HEK293 (cell line): ENCODE results near the gene RBM17.

ENCODE experiments used
- CTCF ChIA-PET: fragments of 350-600 bp; formaldehyde crosslinking; extraction: SDS; loops from one replicate; lab custom pipeline; 2021; ENCODE audit warnings: antibody characterized with exemption; lab: Yijun Ruan, JAX
- POLR2A ChIA-PET: fragments of 300-600 bp; formaldehyde crosslinking; extraction: SDS; loops from one replicate; lab custom pipeline; 2020; ENCODE audit warnings: antibody characterized with exemption, inconsistent platforms; lab: Yijun Ruan, JAX
- H3K27ac ChIP-seq: fragments of 200-500 bp; sonication (Bioruptor generic); 2 replicates; pipeline ENCODE4 v1.5.1; 2014; ENCODE audit warnings: low read depth, low read length, control low read depth, inconsistent platforms; ENCODE audit errors: extremely low read depth
- H3K36me3 ChIP-seq, 2 experiments: fragments of 200-500 bp in 1 of 2; sonication (Bioruptor generic) in 1 of 2; 1 replicate in 1 of 2; 2 replicates in 1 of 2; pipeline ENCODE4 v1.5.1; 2014 to 2017; ENCODE audit warnings: inconsistent platforms in 2 of 2, low read length in 2 of 2; ENCODE audit not compliant: control insufficient read depth in 2 of 2, insufficient read depth in 1 of 2
- H3K4me1 ChIP-seq: fragments of 200-500 bp; sonication (Bioruptor generic); 2 replicates; pipeline ENCODE4 v1.5.1; 2014; ENCODE audit warnings: mild to moderate bottlenecking, low read length, inconsistent platforms; ENCODE audit not compliant: control insufficient read depth, insufficient read depth
- H3K4me3 ChIP-seq: 2 replicates; pipeline ENCODE4 v1.5.1; 2011; ENCODE audit warnings: low read depth, mild to moderate bottlenecking, control low read depth, low read length, moderate library complexity
- H3K9me3 ChIP-seq: fragments of 200-500 bp; sonication (Bioruptor generic); 2 replicates; pipeline ENCODE4 v1.5.1; 2014; ENCODE audit warnings: low read depth, low read length, inconsistent platforms; ENCODE audit not compliant: control insufficient read depth, insufficient read depth
- EGR2 ChIP-seq: fragments of 450-650 bp; formaldehyde crosslinking; IDR thresholded peaks from 2 replicates; pipeline ENCODE4 v1.5.1; 2016; ENCODE audit warnings: low read depth, missing biosample characterization, missing genetic modification characterization
- KLF9 ChIP-seq: fragments of 450-650 bp; formaldehyde crosslinking; IDR thresholded peaks from 2 replicates; pipeline ENCODE4 v1.5.1; 2016; ENCODE audit warnings: missing biosample characterization, missing genetic modification characterization, low read depth
- MEIS1 ChIP-seq: sonication (generic); formaldehyde crosslinking; IDR thresholded peaks from 2 replicates; pipeline ENCODE4 v1.8.1; 2022; ENCODE audit warnings: missing genetic modification reagents, mild to moderate bottlenecking, borderline replicate concordance
- MZF1 ChIP-seq: fragments of 450-650 bp; formaldehyde crosslinking; IDR thresholded peaks from 2 replicates; pipeline ENCODE4 v1.5.1; 2017; ENCODE audit warnings: missing biosample characterization, missing genetic modification characterization, borderline replicate concordance
- SETDB1 ChIP-seq: IDR thresholded peaks from one replicate; pipeline ENCODE4 v1.6.1; 2017; ENCODE audit warnings: mild to moderate bottlenecking, low read length, moderate library complexity, mixed read lengths; ENCODE audit not compliant: insufficient read length
- WT1 ChIP-seq: fragments of 450-650 bp; formaldehyde crosslinking; IDR thresholded peaks from 2 replicates; pipeline ENCODE4 v1.5.1; 2016; ENCODE audit warnings: missing biosample characterization, missing genetic modification characterization
- ZNF571 ChIP-seq: fragments of 450-650 bp; formaldehyde crosslinking; IDR thresholded peaks from 2 replicates; pipeline ENCODE4 v1.5.0; 2017; ENCODE audit warnings: missing biosample characterization, missing genetic modification characterization
- ZNF670 ChIP-seq: fragments of 450-650 bp; formaldehyde crosslinking; IDR thresholded peaks from 2 replicates; pipeline ENCODE4 v1.5.1; 2016; ENCODE audit warnings: missing biosample characterization, missing genetic modification characterization, low read depth
- ZNF677 ChIP-seq: fragments of 450-650 bp; IDR thresholded peaks from 2 replicates; pipeline ENCODE4 v1.5.0; 2018; ENCODE audit warnings: missing biosample characterization, mild to moderate bottlenecking, missing genetic modification characterization, moderate library complexity
- ZNF704 ChIP-seq: fragments of 450-650 bp; formaldehyde crosslinking; IDR thresholded peaks from 2 replicates; pipeline ENCODE4 v1.5.1; 2016; ENCODE audit warnings: missing biosample characterization, missing genetic modification characterization
- ZNF707 ChIP-seq: fragments of 450-650 bp; formaldehyde crosslinking; IDR thresholded peaks from 2 replicates; pipeline ENCODE4 v1.5.1; 2016; ENCODE audit warnings: missing biosample characterization, missing genetic modification characterization
- ZNF830 ChIP-seq: fragments of 450-650 bp; IDR thresholded peaks from 2 replicates; pipeline ENCODE4 v1.5.0; 2018; ENCODE audit warnings: missing biosample characterization, missing genetic modification characterization, low read depth, mild to moderate bottlenecking, moderate library complexity
- ZNF837 ChIP-seq: fragments of 450-650 bp; formaldehyde crosslinking; IDR thresholded peaks from 2 replicates; pipeline ENCODE4 v1.5.1; 2016; ENCODE audit warnings: missing biosample characterization, missing genetic modification characterization
- TF ChIP-seq, protein P1 (sequence below): fragments of 450-650 bp; formaldehyde crosslinking; conservative IDR thresholded peaks from 2 replicates; pipeline ENCODE4 v1.5.1; 2016; ENCODE audit warnings: low read depth, missing biosample characterization, missing genetic modification characterization

Gene RBM17

GRCh38 chr10:6140141-6140841 is 51.5 kb downstream of the RBM17 start:
- no peaks in the 10 kb centered on the region for H3K9me3 ChIP-seq
- H3K27ac ChIP-seq = no peak overlapping the region
- no peak overlapping the region for H3K4me3 ChIP-seq
- H3K4me1 ChIP-seq = no peaks in the 10 kb centered on the region
- TF ChIP-seq MZF1 (tag by site-specific recombination) = peak; percentile 88; the same call in 1 of the 2 replicates
- TF ChIP-seq ZNF670 (tag by site-specific recombination) = no peak
- peak; percentile 12; the same call in 1 of the 2 replicates for TF ChIP-seq EGR2 (tag by site-specific recombination)
- TF ChIP-seq WT1 = peak; percentile 45; the same call in 1 of the 2 replicates
- no peak for TF ChIP-seq ZNF837 (tag by site-specific recombination)
- TF ChIP-seq SETDB1 = no peak
- no peak for TF ChIP-seq KLF9 (tag by site-specific recombination)
- TF ChIP-seq, protein P1, sequence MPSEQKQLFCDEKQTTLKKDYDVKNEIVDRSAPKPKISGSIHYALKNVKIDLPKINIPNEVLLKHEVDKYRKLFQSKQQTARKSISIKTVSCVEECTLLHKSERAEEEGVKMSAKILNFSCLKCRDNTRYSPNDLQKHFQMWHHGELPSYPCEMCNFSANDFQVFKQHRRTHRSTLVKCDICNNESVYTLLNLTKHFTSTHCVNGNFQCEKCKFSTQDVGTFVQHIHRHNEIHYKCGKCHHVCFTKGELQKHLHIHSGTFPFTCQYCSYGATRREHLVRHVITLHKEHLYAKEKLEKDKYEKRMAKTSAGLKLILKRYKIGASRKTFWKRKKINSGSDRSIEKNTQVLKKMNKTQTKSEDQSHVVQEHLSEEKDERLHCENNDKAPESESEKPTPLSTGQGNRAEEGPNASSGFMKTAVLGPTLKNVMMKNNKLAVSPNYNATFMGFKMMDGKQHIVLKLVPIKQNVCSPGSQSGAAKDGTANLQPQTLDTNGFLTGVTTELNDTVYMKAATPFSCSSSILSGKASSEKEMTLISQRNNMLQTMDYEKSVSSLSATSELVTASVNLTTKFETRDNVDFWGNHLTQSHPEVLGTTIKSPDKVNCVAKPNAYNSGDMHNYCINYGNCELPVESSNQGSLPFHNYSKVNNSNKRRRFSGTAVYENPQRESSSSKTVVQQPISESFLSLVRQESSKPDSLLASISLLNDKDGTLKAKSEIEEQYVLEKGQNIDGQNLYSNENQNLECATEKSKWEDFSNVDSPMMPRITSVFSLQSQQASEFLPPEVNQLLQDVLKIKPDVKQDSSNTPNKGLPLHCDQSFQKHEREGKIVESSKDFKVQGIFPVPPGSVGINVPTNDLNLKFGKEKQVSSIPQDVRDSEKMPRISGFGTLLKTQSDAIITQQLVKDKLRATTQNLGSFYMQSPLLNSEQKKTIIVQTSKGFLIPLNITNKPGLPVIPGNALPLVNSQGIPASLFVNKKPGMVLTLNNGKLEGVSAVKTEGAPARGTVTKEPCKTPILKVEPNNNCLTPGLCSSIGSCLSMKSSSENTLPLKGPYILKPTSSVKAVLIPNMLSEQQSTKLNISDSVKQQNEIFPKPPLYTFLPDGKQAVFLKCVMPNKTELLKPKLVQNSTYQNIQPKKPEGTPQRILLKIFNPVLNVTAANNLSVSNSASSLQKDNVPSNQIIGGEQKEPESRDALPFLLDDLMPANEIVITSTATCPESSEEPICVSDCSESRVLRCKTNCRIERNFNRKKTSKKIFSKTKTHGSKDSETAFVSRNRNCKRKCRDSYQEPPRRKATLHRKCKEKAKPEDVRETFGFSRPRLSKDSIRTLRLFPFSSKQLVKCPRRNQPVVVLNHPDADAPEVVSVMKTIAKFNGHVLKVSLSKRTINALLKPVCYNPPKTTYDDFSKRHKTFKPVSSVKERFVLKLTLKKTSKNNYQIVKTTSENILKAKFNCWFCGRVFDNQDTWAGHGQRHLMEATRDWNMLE (tag by site-specific recombination) = no peak
- no peak for TF ChIP-seq ZNF830 (tag by site-specific recombination)
- TF ChIP-seq ZNF707 = no peak
- TF ChIP-seq ZNF704 (tag by site-specific recombination) = no peak
- TF ChIP-seq, all 188 proteins: peak for 3
- no peaks in the 10 kb centered on the region for H3K36me3 ChIP-seq
- POLR2A ChIA-PET = no interaction called here
- CTCF ChIA-PET = interaction anchor here (0.7 to 1.4 kb wide), 3 partner anchors 11 to 538 kb away, joined by 3 to 4 read pairs (median 3); no protein-coding TSS in a partner anchor

GRCh38 chr10:6140965-6141295 is 52.1 kb downstream of the RBM17 start:
- H3K9me3 ChIP-seq = no peaks in the 10 kb centered on the region
- ChIA-PET CTCF (no interaction called here), POLR2A (no interaction called here)
- no peaks in the 10 kb centered on the region for H3K36me3 ChIP-seq
- H3K27ac ChIP-seq = no peak overlapping the region
- H3K4me1 ChIP-seq = no peaks in the 10 kb centered on the region
- H3K4me3 ChIP-seq = no peak overlapping the region
- TF ChIP-seq ZNF571 (tag by site-specific recombination) = no peak
- peak; percentile 74 for TF ChIP-seq ZNF677 (tag by site-specific recombination)
- TF ChIP-seq MEIS1 = no peak
